ENCODE results near the gene RYR2.
"Not testable (repeated sequence)": the region's sequence is repeated elsewhere in the genome, so short reads cannot be mapped to it uniquely, and the experiment has no call there.

The RYR2 gene

GRCh38 chr1:237146241-237146640 lies 104.3 kb downstream of the RYR2 start:
- H3K4me3 ChIP-seq (ENCODE audit: low read length): no peak overlapping the region
- no peak for DNase-seq (ENCODE audit: low read depth)
- no peak for TF ChIP-seq CTCF (IDR thresholded peaks at IDR 0.05; ENCODE audit: insufficient read depth, low read depth, low read length, missing control alignments)

- H3K4me3 ChIP-seq (ENCODE audit: low read length): no peak overlapping the region
- no peak for TF ChIP-seq CTCF (IDR thresholded peaks at IDR 0.05; ENCODE audit: insufficient read depth, low read depth, low read length, missing control alignments)
- DNase-seq (ENCODE audit: low read depth): no peak
Measured at GRCh38 chr1:237149857-237150256, 107.9 kb downstream of the RYR2 start.

GRCh38 chr1:237151979-237152378 lies 110.0 kb downstream of the RYR2 start:
- not testable (repeated sequence) for H3K4me3 ChIP-seq (ENCODE audit: low read length); DNase-seq (ENCODE audit: low read depth)

- no peak for TF ChIP-seq CTCF (IDR thresholded peaks at IDR 0.05; ENCODE audit: insufficient read depth, low read depth, low read length, missing control alignments)
Measured at GRCh38 chr1:237152506-237153335, 110.7 kb downstream of the RYR2 start.

GRCh38 chr1:237154157-237154556 lies 112.2 kb downstream of the RYR2 start:
- H3K4me3 ChIP-seq (ENCODE audit: low read length): no peak overlapping the region
- peak; percentile 55 for DNase-seq (ENCODE audit: low read depth)
- TF ChIP-seq CTCF (IDR thresholded peaks at IDR 0.05; ENCODE audit: insufficient read depth, low read depth, low read length, missing control alignments): no peak

More at GRCh38 chr1:237152506-237153335, 110.7 kb downstream of the RYR2 start:
- DNase-seq (ENCODE audit: low read depth): no peak
- no peak overlapping the region for H3K4me3 ChIP-seq (ENCODE audit: low read length)

GRCh38 chr1:237164406-237165352 lies 122.7 kb downstream of the RYR2 start:
- TF ChIP-seq CTCF (IDR thresholded peaks at IDR 0.05; ENCODE audit: insufficient read depth, low read depth, low read length, missing control alignments): no peak
- H3K4me3 ChIP-seq (ENCODE audit: low read length): no peak overlapping the region
- DNase-seq (ENCODE audit: low read depth): no peak

- TF ChIP-seq CTCF (IDR thresholded peaks at IDR 0.05; ENCODE audit: insufficient read depth, low read depth, low read length, missing control alignments): no peak
- no peak for DNase-seq (ENCODE audit: low read depth)
- H3K4me3 ChIP-seq (ENCODE audit: low read length): no peak overlapping the region
Measured at GRCh38 chr1:237166086-237166485, 124.1 kb downstream of the RYR2 start.

Data from epithelial cell of esophagus (primary cell).